Tibial nerve (tissue), 4 donors: ENCODE results near the gene ADAMTS8. TPM values are rescaled to one million over a fixed set of nuclear protein-coding genes. Genes with fewer than 3 reads are reported as not detected.

Source experiments
- DNase-seq, 2 donors: peaks; one replicate each; pipeline ENCODE4 v3.0.0-alpha.2; 2019; ENCODE audit warnings: low spot score in 2 of 2
- H3K27ac ChIP-seq, 4 donors: fragments of 200-600 bp; sonication (generic) in 3 of 4; one replicate each; pipeline ENCODE4 v1.5.1; 2017 to 2019; ENCODE audit warnings: mild to moderate bottlenecking in 1 of 4
- H3K27me3 ChIP-seq, 2 donors: fragments of 200-600 bp; sonication (generic) in 1 of 2; one replicate each; pipeline versions ENCODE4 v1.5.1 to v1.6.0; 2017 to 2019
- H3K36me3 ChIP-seq, 3 donors: fragments of 200-600 bp; sonication (generic); one replicate each; pipeline ENCODE4 v1.5.1; 2018 to 2019
- H3K4me1 ChIP-seq, 4 donors: fragments of 200-600 bp; sonication (generic) in 3 of 4; one replicate each; pipeline ENCODE4 v1.5.1; 2017 to 2019
- H3K4me3 ChIP-seq, 4 donors: fragments of 200-600 bp; sonication (generic) in 3 of 4; one replicate each; pipeline ENCODE4 v1.5.1; 2017 to 2019; ENCODE audit warnings: mild to moderate bottlenecking in 1 of 4, moderate library complexity in 1 of 4
- H3K9me3 ChIP-seq, 4 donors: fragments of 200-600 bp; sonication (generic) in 3 of 4; one replicate each; pipeline ENCODE4 v1.5.1; 2017 to 2019
- EP300 ChIP-seq, 2 donors: sonication (generic); formaldehyde crosslinking; IDR thresholded peaks; one replicate each; pipeline ENCODE4 v1.6.1; 2017; ENCODE audit warnings: antibody characterized with exemption in 2 of 2, mild to moderate bottlenecking in 1 of 2
- POLR2A ChIP-seq, 2 donors: fragments of 450-650 bp; IDR thresholded peaks; one replicate each; pipeline ENCODE4 v1.6.1; 2017; ENCODE audit warnings: antibody characterized with exemption in 2 of 2, mild to moderate bottlenecking in 2 of 2, moderate library complexity in 2 of 2
- WGBS, 2 donors: methylation state at CpG; one replicate each; pipeline ENCODE4 v1.1.5; 2018; 5-methylcytosine and 5-hydroxymethylcytosine counted together
- total RNA-seq, 4 donors: library from RNA; depleted of rRNA; stranded (reverse); fragments of >200 nt; gene quantifications; one replicate each; pipeline ENCODE4 v1.1.0, GENCODE V29; 2016
- TF ChIP-seq, protein P1 (sequence below), 5 experiments: fragments of 200-600 bp in 3 of 5; fragments of 450-650 bp in 2 of 5; sonication (generic) in 3 of 5; IDR thresholded peaks; one replicate each; pipeline ENCODE4 v1.5.1; 2016 to 2019; ENCODE audit warnings: antibody characterized with exemption in 5 of 5, mild to moderate bottlenecking in 3 of 5, moderate library complexity in 2 of 5

ADAMTS8 gene
- total RNA-seq, 4 donors from 2014 or later: 0.66 to 3.9 (median 1.6) TPM

DNA sequence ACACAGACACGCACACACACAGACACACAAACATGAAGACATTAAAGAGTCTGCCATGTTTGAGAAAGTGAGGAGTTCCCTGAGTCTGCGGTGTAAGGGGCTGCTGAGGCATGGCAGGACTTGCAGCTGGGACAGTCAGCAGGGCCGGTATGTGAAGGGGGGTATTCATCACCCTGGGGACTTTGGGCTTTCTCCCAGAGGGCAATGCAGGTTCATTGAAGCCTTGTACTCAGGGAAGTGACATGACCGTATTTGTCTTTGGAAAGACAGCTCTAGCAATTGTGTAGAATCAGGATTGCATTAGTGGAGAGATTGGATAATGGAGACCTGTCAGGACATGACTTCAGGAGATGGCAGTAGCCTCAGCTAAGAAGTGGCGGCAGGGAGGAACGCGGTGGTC lies 9.4 kb upstream of the ADAMTS8 start:
- H3K27me3 ChIP-seq: no peaks in the 10 kb centered on the region
- 87 to 89% methylated on average over 7 of the region's 7 CpGs for WGBS, 2 donors
- H3K27ac ChIP-seq: no peak overlapping the region
- no peak for DNase-seq
- peaks cover 0 to 12% (median 0%) of the 10 kb centered on the region in 4 donors for H3K4me1 ChIP-seq
- no peak for TF ChIP-seq POLR2A (IDR thresholded peaks at IDR 0.05)
- TF ChIP-seq, protein P1, sequence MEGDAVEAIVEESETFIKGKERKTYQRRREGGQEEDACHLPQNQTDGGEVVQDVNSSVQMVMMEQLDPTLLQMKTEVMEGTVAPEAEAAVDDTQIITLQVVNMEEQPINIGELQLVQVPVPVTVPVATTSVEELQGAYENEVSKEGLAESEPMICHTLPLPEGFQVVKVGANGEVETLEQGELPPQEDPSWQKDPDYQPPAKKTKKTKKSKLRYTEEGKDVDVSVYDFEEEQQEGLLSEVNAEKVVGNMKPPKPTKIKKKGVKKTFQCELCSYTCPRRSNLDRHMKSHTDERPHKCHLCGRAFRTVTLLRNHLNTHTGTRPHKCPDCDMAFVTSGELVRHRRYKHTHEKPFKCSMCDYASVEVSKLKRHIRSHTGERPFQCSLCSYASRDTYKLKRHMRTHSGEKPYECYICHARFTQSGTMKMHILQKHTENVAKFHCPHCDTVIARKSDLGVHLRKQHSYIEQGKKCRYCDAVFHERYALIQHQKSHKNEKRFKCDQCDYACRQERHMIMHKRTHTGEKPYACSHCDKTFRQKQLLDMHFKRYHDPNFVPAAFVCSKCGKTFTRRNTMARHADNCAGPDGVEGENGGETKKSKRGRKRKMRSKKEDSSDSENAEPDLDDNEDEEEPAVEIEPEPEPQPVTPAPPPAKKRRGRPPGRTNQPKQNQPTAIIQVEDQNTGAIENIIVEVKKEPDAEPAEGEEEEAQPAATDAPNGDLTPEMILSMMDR (IDR thresholded peaks at IDR 0.05): no peak
- TF ChIP-seq EP300 (IDR thresholded peaks at IDR 0.05): no peak
- no peaks in the 10 kb centered on the region for H3K36me3 ChIP-seq
- no peaks in the 10 kb centered on the region for H3K9me3 ChIP-seq
- no peak overlapping the region for H3K4me3 ChIP-seq

DNA sequence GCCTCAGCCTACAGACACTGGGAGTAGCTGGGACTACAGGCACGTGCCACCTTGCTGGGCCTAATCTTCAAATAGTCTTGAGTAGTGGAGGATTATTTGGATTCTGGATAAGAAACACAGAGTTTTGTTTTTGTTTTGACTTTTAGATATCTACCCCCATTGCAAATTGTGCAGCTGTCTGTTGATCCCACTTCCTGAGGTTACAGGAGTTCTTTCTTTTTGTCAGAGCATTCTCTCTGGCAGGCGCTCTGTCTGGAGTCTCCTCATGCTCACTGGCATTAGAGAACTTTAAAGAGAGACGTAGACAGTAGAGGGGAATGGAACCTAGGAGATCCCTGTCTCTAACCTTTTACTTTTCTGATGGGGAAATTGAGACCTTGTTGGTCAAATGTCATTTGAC lies 7.8 kb upstream of the ADAMTS8 start:
- Histone ChIP-seq H3K36me3 (no peaks in the 10 kb centered on the region), H3K27me3 (no peaks in the 10 kb centered on the region), H3K4me3 (no peak overlapping the region), H3K27ac (no peak overlapping the region), H3K9me3 (no peaks in the 10 kb centered on the region), H3K4me1 (peaks cover 0 to 15% (median 2%) of the 10 kb centered on the region in 4 donors)
- WGBS, 2 donors: 76 to 80% methylated on average over 3 of the region's 3 CpGs
- DNase-seq: no peak
- TF ChIP-seq EP300 (IDR thresholded peaks at IDR 0.05) (no peak), POLR2A (IDR thresholded peaks at IDR 0.05) (no peak)
- TF ChIP-seq, protein P1 (IDR thresholded peaks at IDR 0.05): no peak

DNA sequence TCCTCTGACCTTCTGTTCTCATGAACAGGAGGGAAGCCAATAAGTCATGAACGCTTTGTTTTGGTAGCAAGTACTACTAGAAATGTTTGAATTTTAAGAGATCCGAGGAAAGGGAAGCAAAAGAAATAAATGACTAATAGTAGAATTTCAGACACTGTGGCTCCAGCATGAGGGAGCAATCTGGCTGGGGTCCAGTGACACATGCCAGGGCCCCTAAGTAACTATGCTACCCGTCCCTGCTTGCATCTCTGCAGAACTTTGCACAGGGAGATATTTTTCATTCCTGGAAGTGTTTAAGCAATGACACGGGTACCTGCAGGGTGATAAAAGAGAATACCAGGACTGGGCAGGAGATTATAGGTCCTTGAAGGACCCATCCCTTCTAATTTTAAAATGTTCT lies 7.3 kb upstream of the ADAMTS8 start:
- no peaks in the 10 kb centered on the region for H3K9me3 ChIP-seq
- H3K4me3 ChIP-seq: no peak overlapping the region
- peaks cover 0 to 15% (median 2%) of the 10 kb centered on the region in 4 donors for H3K4me1 ChIP-seq
- DNase-seq: no peak
- WGBS, 2 donors: 51 to 58% methylated on average over 4 of the region's 4 CpGs
- H3K36me3 ChIP-seq: no peaks in the 10 kb centered on the region
- H3K27ac ChIP-seq: peak overlapping the region in 1 of 4 donors; percentile 88
- TF ChIP-seq, protein P1 (IDR thresholded peaks at IDR 0.05): no peak
- no peak for TF ChIP-seq POLR2A (IDR thresholded peaks at IDR 0.05)
- TF ChIP-seq EP300 (IDR thresholded peaks at IDR 0.05): no peak
- peaks cover 0 to 2% of the 10 kb centered on the region in 2 donors for H3K27me3 ChIP-seq

DNA sequence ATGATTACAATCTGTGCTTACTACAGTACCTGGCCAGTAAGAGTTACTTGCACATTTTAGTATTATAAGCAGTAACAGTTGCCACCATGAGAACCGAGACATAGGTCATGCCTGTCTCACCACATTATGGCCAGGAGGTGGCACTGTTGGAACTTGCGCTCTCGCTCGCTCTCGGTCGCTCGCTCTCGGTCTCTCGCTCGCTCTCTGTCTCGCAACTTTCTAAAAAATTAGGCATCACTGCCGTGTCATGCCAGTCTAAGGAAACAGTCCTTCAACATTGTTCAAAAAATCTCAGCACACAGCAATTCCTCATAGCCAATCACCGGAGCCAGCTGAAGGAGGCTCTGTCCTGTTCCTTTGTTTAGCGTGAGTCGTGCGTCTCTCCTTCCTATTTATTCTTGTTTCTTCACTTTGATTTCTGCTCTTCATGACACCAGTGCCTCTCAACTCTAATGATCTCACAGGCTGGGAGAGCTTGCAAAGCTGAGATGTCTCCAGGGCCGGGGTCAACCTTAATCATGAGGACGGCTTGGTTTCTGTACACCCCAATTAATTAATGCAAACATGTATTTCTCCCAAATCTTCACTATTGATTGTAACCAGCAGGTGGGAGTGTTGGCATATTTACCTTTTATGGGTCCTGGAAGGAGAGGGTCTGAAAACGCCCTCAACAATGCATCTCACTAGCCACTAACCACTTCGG lies 6.3 kb upstream of the ADAMTS8 start:
- H3K27ac ChIP-seq: peak overlapping the region; percentile 53 to 88 (median 74)
- peaks cover 0 to 8% of the 10 kb centered on the region in 2 donors for H3K27me3 ChIP-seq
- peak; percentile 63 to 88 for DNase-seq
- H3K4me3 ChIP-seq: peak overlapping the region; percentile 39 to 62 (median 46)
- H3K36me3 ChIP-seq: no peaks in the 10 kb centered on the region
- TF ChIP-seq, protein P1 (IDR thresholded peaks at IDR 0.05): peak; percentile 81 to 91 (median 86)
- no peak for TF ChIP-seq POLR2A (IDR thresholded peaks at IDR 0.05)
- TF ChIP-seq EP300 (IDR thresholded peaks at IDR 0.05): peak in 1 of 2 donors; percentile 34
- no peaks in the 10 kb centered on the region for H3K9me3 ChIP-seq
- whole genome bisulfite sequencing, 2 donors: 0% methylated on average over 20 of the region's 20 CpGs
- H3K4me1 ChIP-seq: peaks cover 0 to 17% (median 2%) of the 10 kb centered on the region in 4 donors

DNA sequence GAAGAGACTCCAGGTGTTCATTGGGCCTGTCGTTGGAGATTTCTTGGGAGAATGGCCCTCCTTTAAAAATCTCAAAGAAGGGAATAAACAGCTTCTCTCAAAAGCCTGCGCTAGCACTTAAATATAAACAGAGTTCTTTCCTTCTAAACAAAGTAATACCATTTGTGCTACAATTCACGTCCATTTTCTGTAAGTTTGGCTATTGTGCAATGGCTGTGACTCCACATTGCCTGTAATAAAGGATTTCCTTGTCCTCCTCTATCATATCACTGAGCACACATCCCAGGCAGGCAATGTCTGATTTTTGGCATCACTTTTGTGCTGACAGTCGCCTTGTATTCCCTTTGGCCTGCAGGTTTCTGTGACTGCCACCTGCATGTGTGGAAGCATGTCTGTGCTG lies 4.9 kb upstream of the ADAMTS8 start:
- 70 to 80% methylated on average over 4 of the region's 4 CpGs for WGBS, 2 donors

More for the DNA sequence above, 4.9 kb upstream of the ADAMTS8 start:
- Histone ChIP-seq H3K4me3 (no peak overlapping the region), H3K36me3 (no peaks in the 10 kb centered on the region), H3K27ac (no peak overlapping the region), H3K27me3 (peaks cover 0 to 20% of the 10 kb centered on the region in 2 donors), H3K9me3 (no peaks in the 10 kb centered on the region), H3K4me1 (peaks cover 0 to 24% (median 2%) of the 10 kb centered on the region in 4 donors)
- TF ChIP-seq EP300 (IDR thresholded peaks at IDR 0.05) (no peak), POLR2A (IDR thresholded peaks at IDR 0.05) (no peak)
- TF ChIP-seq, protein P1 (IDR thresholded peaks at IDR 0.05): no peak
- DNase-seq: no peak
